Trophoblast cell (in vitro differentiated cells and primary cell): ENCODE measurements around the gene AP4E1.

ENCODE experiments used
- DNase-seq, 2 donors: peaks; one replicate each; pipeline ENCODE4 v3.0.0-alpha.2; 2016
- H2AFZ ChIP-seq: 2 replicates; pipeline ENCODE4 v1.6.1; 2013; ENCODE audit warnings: low read length, moderate library complexity, mild to moderate bottlenecking; ENCODE audit not compliant: insufficient read depth, poor library complexity
- H2AK5ac ChIP-seq: 2 replicates; pipeline ENCODE4 v1.6.1; 2013; ENCODE audit warnings: mild to moderate bottlenecking, low read length
- H2BK120ac ChIP-seq: 2 replicates; pipeline ENCODE4 v1.6.1; 2013; ENCODE audit warnings: low read length, mild to moderate bottlenecking, moderate library complexity; ENCODE audit not compliant: insufficient read depth, poor library complexity
- H2BK12ac ChIP-seq: 2 replicates; pipeline ENCODE4 v1.6.1; 2013; ENCODE audit warnings: mild to moderate bottlenecking, low read length, moderate library complexity
- H2BK5ac ChIP-seq: 2 replicates; pipeline ENCODE4 v1.6.1; 2013; ENCODE audit warnings: low read length, low read depth, moderate library complexity, mild to moderate bottlenecking; ENCODE audit not compliant: poor library complexity
- H3K14ac ChIP-seq: 2 replicates; pipeline ENCODE4 v1.6.1; 2013; ENCODE audit warnings: mild to moderate bottlenecking, low read length
- H3K18ac ChIP-seq: 2 replicates; pipeline ENCODE4 v1.6.1; 2013; ENCODE audit warnings: mild to moderate bottlenecking, low read length
- H3K23ac ChIP-seq: 2 replicates; pipeline ENCODE4 v1.6.1; 2013; ENCODE audit warnings: low read length
- H3K27ac ChIP-seq: 2 replicates; pipeline ENCODE4 v1.5.1; 2013; ENCODE audit warnings: low read depth, mild to moderate bottlenecking, inconsistent platforms, low read length, moderate library complexity
- H3K27me3 ChIP-seq: 2 replicates; pipeline ENCODE4 v1.6.1; 2013; ENCODE audit warnings: inconsistent platforms, mild to moderate bottlenecking, low read length, moderate library complexity; ENCODE audit not compliant: insufficient read depth
- H3K36me3 ChIP-seq, 2 experiments: 1 replicate in 1 of 2; 2 replicates in 1 of 2; pipeline ENCODE4 v1.6.1; 2013; ENCODE audit warnings: low read length in 2 of 2, mild to moderate bottlenecking in 2 of 2, moderate library complexity in 1 of 2; ENCODE audit not compliant: insufficient read depth in 2 of 2, control insufficient read depth in 1 of 2
- H3K4ac ChIP-seq: 2 replicates; pipeline ENCODE4 v1.6.1; 2013; ENCODE audit warnings: low read depth, mild to moderate bottlenecking, low read length, moderate library complexity
- H3K4me1 ChIP-seq, 2 experiments: 1 replicate in 1 of 2; 2 replicates in 1 of 2; pipeline ENCODE4 v1.6.1; 2013; ENCODE audit warnings: low read length in 2 of 2, mild to moderate bottlenecking in 2 of 2, moderate library complexity in 1 of 2; ENCODE audit not compliant: insufficient read depth in 2 of 2, control insufficient read depth in 1 of 2
- H3K4me2 ChIP-seq: 2 replicates; pipeline ENCODE4 v1.6.1; 2013; ENCODE audit warnings: inconsistent platforms, mild to moderate bottlenecking, low read length, moderate library complexity
- H3K4me3 ChIP-seq: 2 replicates; pipeline ENCODE4 v1.5.1; 2013; ENCODE audit warnings: mild to moderate bottlenecking, low read depth, low read length, inconsistent platforms
- H3K79me1 ChIP-seq: one replicate; pipeline ENCODE4 v1.6.1; 2013; ENCODE audit warnings: low read length
- H3K79me2 ChIP-seq: 2 replicates; pipeline ENCODE4 v1.6.1; 2013; ENCODE audit warnings: low read length, mild to moderate bottlenecking; ENCODE audit not compliant: control insufficient read depth, insufficient read depth, poor library complexity
- H3K9ac ChIP-seq: 2 replicates; pipeline ENCODE4 v1.6.1; 2013; ENCODE audit warnings: mild to moderate bottlenecking, low read length
- H3K9me3 ChIP-seq: 2 replicates; pipeline ENCODE4 v1.6.1; 2013; ENCODE audit warnings: low read depth, mild to moderate bottlenecking, control low read depth, inconsistent platforms, low read length; ENCODE audit not compliant: insufficient read depth
- H4K12ac ChIP-seq: 2 replicates; pipeline ENCODE4 v1.6.1; 2013; ENCODE audit warnings: low read depth, mild to moderate bottlenecking, low read length, moderate library complexity
- H4K8ac ChIP-seq: 2 replicates; pipeline ENCODE4 v1.6.1; 2013; ENCODE audit warnings: low read depth, mild to moderate bottlenecking, low read length, moderate library complexity
- H4K91ac ChIP-seq: one replicate; pipeline ENCODE4 v1.6.1; 2013; ENCODE audit warnings: low read depth, mild to moderate bottlenecking, low read length, moderate library complexity
- WGBS: extraction: QIAGEN DNeasy Blood & Tissue Kit; methylation state at CpG from one replicate; pipeline ENCODE4 v1.1.7; 2013; ENCODE audit warnings: missing lambda C conversion rate; ENCODE audit not compliant: insufficient read length, insufficient coverage; ENCODE audit errors: extremely low coverage; 5-methylcytosine and 5-hydroxymethylcytosine counted together

The AP4E1 gene

DNA sequence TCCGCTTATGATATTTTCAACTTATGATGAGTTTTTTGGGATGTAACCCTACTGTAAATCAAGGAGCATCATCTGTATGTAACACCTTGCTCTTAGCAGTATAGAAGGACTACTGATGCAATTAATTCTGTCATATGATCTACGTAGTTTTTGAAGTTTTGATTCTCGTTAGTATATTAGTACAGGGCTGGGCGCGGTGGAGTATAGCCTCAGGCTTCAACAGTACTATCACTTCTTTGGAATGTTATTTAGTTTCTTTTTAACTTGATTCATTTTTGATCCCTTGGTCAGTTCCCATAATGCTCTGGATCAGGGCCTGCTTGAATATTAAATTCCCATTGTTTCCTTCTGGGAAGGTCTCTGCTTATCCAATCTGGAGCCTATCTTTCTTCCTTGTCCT is 23.9 kb upstream of the AP4E1 start:
- Histone ChIP-seq H3K23ac (no peak overlapping the region), H2BK12ac (no peak overlapping the region), H2BK120ac (no peak overlapping the region), H3K36me3 (no peaks in the 10 kb centered on the region), H3K4me2 (no peak overlapping the region), H2BK5ac (no peak overlapping the region), H3K18ac (no peak overlapping the region), H2AK5ac (no peak overlapping the region), H3K79me2 (no peaks in the 10 kb centered on the region), H3K4me3 (no peak overlapping the region), H3K9ac (no peak overlapping the region), H4K8ac (no peak overlapping the region), H3K9me3 (no peaks in the 10 kb centered on the region), H3K79me1 (peaks cover 10% of the 10 kb centered on the region), H2AFZ (no peak overlapping the region), H3K27me3 (no peaks in the 10 kb centered on the region), H4K12ac (no peak overlapping the region), H3K4me1 (peaks cover 0 to 12% of the 10 kb centered on the region in 2 experiments), H3K4ac (no peak overlapping the region), H3K14ac (no peak overlapping the region), H3K27ac (no peak overlapping the region), H4K91ac (no peak overlapping the region)
- WGBS = no CpG with 5 or more reads among the region's 5 CpGs
- peak; percentile 16 to 53 for DNase-seq

DNA sequence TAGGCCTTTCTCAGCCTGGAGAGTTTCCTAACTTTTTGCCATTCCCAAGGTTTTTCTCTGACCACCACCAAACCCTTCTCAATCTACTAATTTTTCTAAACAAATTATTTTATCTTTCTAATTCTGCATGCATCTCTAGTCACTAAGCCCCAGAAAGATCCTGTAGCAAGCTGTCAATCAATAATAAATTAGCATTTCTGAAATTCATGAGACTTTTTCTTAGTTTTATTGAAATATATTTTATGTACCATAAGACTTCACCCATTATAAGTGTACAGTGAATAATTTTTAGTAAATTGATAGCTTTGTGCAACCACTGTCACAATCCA is 22.4 kb upstream of the AP4E1 start:
- Histone ChIP-seq H3K14ac (no peak overlapping the region), H3K9me3 (no peaks in the 10 kb centered on the region), H3K27ac (no peak overlapping the region), H3K4me2 (peak overlapping the region; percentile 33), H3K79me1 (peaks cover 10% of the 10 kb centered on the region), H3K4ac (no peak overlapping the region), H4K8ac (no peak overlapping the region), H4K12ac (no peak overlapping the region), H2BK5ac (no peak overlapping the region), H3K9ac (no peak overlapping the region), H3K36me3 (no peaks in the 10 kb centered on the region), H2AK5ac (no peak overlapping the region), H3K27me3 (no peaks in the 10 kb centered on the region), H2BK12ac (no peak overlapping the region), H3K4me1 (peaks cover 0 to 12% of the 10 kb centered on the region in 2 experiments), H3K4me3 (no peak overlapping the region), H3K79me2 (no peaks in the 10 kb centered on the region), H3K23ac (no peak overlapping the region), H3K18ac (no peak overlapping the region), H2AFZ (no peak overlapping the region), H2BK120ac (no peak overlapping the region), H4K91ac (no peak overlapping the region)
- DNase-seq = no peak

DNA sequence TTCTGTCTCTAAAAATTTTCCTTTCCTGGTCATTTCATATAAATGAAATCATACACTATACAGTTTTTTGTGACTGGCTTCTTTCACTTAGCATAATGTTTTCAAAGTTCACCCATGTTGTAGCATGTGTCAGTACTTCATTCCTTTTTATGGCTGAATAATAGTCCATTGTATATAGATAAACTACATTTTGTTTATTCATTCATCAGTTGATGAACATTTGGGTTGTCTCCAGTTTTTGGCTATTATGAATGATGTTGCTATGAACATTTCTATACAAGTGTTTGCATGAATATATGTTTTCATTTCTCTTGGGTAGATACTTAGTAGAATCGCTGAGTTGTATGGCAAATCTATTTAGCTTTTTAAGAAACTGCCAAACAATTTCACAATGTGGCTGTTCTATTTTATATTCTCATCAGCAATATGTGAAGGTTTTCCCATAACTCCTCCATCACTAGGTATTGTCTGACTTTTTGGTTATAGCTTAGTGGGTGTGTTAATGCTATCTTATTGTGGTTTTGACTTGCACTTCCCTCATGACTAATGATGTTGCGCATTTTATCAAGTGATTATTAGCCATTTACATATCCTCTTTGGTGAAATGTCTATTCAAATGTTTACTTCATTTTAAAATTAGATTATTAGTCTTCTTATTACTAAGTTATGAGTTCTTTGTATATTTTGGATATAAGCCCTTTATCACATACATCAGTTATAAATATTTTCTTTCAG is 21.7 kb upstream of the AP4E1 start:
- Histone ChIP-seq H4K12ac (no peak overlapping the region), H3K4me1 (peaks cover 0 to 8% of the 10 kb centered on the region in 2 experiments), H3K14ac (no peak overlapping the region), H3K27ac (no peak overlapping the region), H3K79me2 (no peaks in the 10 kb centered on the region), H3K36me3 (no peaks in the 10 kb centered on the region), H3K27me3 (no peaks in the 10 kb centered on the region), H2BK120ac (no peak overlapping the region), H3K79me1 (peaks cover 7% of the 10 kb centered on the region), H2BK5ac (no peak overlapping the region), H3K4me3 (no peak overlapping the region), H3K18ac (no peak overlapping the region), H3K9ac (no peak overlapping the region), H2AK5ac (no peak overlapping the region), H3K9me3 (no peaks in the 10 kb centered on the region), H4K91ac (no peak overlapping the region), H2BK12ac (no peak overlapping the region), H3K23ac (no peak overlapping the region), H3K4ac (no peak overlapping the region), H2AFZ (no peak overlapping the region), H4K8ac (no peak overlapping the region), H3K4me2 (no peak overlapping the region)
- no peak for DNase-seq
- WGBS = no CpG with 5 or more reads among the region's 2 CpGs

DNA sequence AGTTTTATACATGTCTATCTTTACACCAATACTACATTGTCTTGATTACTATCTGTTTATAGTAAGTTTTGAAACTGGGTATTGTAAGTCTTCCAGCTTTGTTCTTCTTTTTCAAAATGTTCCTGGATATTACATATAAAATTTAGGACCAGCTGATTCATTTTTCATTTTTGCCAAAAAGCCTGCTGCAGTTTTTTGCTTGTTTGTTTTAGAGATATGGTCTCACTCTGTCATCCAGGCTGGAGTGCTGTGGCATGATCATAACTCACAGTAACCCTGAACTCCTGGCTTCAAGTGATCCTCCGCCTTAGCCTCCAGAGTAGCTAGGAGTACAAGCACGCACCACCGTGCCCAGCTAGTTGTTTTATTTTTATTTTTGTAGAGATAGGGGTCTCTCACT is 20.4 kb upstream of the AP4E1 start:
- Histone ChIP-seq H3K4ac (no peak overlapping the region), H4K91ac (peak overlapping the region; percentile 24), H2BK5ac (no peak overlapping the region), H3K27ac (no peak overlapping the region), H3K4me1 (peaks cover 0 to 6% of the 10 kb centered on the region in 2 experiments), H3K79me2 (no peaks in the 10 kb centered on the region), H2BK120ac (no peak overlapping the region), H3K4me2 (no peak overlapping the region), H4K12ac (peak overlapping the region; percentile 30), H3K79me1 (peaks cover 4% of the 10 kb centered on the region), H3K23ac (no peak overlapping the region), H2BK12ac (no peak overlapping the region), H2AK5ac (peak overlapping the region; percentile 54), H4K8ac (no peak overlapping the region), H2AFZ (no peak overlapping the region), H3K4me3 (no peak overlapping the region), H3K9me3 (no peaks in the 10 kb centered on the region), H3K14ac (no peak overlapping the region), H3K27me3 (no peaks in the 10 kb centered on the region), H3K36me3 (no peaks in the 10 kb centered on the region), H3K18ac (no peak overlapping the region), H3K9ac (no peak overlapping the region)
- no peak for DNase-seq
- WGBS = no CpG with 5 or more reads among the region's 3 CpGs
